GM20431 (cell line): ENCODE results near the gene PIK3CA.
"Not testable (repeated sequence)": the region's sequence is repeated elsewhere in the genome, so short reads cannot be mapped to it uniquely, and the experiment has no call there.

Source experiments
- in situ Hi-C: fragments of 300-500 bp; cut with MseI, MboI; formaldehyde crosslinking; loops from one replicate; pipeline ENCODE4 v1.15.0; 2020; ENCODE audit warnings: low sequenced_read_pairs; ENCODE audit not compliant: unreplicated experiment

Gene PIK3CA

DNA sequence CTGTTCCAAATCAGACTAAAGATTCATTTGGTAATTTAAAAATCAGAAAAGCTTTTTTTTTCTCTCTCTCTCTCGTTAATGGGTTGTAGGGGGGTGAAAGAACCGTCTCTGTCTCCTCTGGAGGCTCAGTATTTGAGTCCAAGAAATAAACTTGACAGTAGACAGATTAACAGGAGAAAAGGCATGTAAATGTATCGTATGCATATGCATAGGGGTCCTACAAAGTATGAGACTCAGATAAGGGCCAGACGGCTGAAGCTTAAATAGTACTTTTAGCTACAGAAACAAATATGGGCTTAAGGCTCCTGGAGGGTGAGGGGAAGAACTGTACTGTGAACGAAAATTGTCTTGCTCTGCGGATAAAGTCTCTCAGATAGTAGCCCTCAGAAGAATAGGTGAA, 42.4 kb downstream of the PIK3CA start:
- in situ Hi-C loops = no loop called here

- in situ Hi-C loops = no loop called here
Observed at GRCh38 chr3:179192542-179192941, 44.4 kb downstream of the PIK3CA start.

DNA sequence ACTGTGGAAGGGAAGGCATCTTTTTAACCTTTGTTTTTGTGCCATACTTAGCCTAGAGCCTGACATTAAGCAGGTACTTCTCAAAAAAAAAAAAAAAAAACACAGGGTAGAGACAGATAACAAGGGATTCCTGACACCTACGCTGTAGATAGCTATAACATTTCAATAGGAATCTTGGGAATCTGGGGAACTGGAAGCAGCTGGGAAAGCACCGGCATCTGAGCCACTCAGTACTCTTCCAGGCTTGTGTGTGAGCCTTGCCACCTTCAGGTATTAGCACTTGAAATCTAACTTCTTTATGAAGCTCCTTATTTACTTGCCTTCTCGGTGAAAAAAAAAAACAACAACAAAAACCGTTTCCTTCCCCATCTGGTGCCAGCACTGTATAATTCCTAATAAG, 46.8 kb downstream of the PIK3CA start:
- in situ Hi-C loops = no loop called here

DNA sequence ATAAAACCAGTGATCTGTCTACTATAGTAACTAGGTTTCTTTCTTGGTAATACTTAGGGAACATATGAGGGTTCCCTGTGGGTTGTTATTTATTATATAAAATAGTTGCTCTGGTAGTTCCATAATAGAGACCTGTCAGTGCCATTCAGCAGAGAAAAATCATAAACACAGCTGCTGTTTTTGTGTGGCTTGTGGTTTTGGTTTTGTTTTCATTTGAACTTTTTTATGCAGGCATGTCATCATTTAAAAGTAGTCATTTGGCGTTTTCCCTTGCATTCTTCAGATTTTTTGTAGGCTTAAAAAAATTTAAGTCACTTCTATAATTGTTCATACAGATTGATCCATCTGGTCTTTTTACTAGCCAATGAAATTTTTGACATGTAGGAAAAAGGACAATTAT, 47.9 kb downstream of the PIK3CA start:
- in situ Hi-C loops = no loop called here

- in situ Hi-C loops = no loop called here
Observed at GRCh38 chr3:179196700-179197099, 48.5 kb downstream of the PIK3CA start.

GRCh38 chr3:179200790-179201189, 52.6 kb downstream of the PIK3CA start:
- in situ Hi-C loops = no loop called here

DNA sequence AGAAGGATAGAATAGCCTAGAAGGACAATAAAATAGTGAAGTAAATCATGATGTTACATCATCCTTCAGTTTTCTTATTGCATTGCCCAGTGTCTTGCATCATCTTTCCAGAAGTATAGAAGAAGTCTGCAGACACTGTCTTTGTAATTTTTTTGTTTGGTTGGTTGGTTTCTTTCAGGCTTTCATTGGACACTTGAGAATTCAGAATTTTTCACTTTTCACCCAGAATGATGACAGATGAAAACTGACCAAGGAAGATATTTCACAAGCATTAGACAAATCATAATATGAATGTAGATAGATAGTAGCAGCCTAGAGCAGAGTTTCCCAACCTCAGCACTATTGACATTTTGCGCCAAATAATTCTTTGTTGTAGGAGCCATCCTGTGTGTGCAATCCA, 67.4 kb downstream of the PIK3CA start:
- in situ Hi-C loops = not testable (repeated sequence)

DNA sequence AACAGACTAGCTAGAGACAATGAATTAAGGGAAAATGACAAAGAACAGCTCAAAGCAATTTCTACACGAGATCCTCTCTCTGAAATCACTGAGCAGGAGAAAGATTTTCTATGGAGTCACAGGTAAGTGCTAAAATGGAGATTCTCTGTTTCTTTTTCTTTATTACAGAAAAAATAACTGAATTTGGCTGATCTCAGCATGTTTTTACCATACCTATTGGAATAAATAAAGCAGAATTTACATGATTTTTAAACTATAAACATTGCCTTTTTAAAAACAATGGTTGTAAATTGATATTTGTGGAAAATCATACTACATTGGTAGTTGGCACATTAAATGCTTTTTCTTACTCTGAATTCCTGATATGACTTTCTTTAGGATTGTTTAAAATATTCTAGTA, 70.1 kb downstream of the PIK3CA start:
- in situ Hi-C loops = not testable (repeated sequence)

GRCh38 chr3:179223548-179223947, 75.4 kb downstream of the PIK3CA start:
- in situ Hi-C loops = no loop called here

- in situ Hi-C loops = no loop called here
Observed at GRCh38 chr3:179224584-179224983, 76.4 kb downstream of the PIK3CA start.

DNA sequence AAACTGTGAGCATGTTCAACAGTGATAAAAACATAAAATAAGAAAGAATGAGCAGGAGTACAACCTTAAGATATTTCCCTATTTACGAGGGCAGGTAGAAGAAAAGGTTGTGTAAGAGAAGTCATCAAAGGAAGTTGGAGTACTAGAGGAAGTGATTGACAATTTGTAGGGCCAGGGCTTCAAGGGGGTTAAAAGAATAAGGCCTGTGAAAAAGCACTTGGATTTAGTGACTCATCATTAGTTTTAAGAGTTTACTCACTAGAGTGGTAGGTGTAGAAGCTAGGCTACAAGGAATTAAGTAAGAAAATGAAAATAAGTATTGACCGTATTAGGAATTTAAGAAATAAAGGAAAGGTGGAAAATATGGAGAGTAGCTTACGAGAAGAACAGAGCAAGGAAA, 79.2 kb downstream of the PIK3CA start:
- in situ Hi-C loops = no loop called here

GRCh38 chr3:179229177-179229576, 81.0 kb downstream of the PIK3CA start:
- in situ Hi-C loops = no loop called here

DNA sequence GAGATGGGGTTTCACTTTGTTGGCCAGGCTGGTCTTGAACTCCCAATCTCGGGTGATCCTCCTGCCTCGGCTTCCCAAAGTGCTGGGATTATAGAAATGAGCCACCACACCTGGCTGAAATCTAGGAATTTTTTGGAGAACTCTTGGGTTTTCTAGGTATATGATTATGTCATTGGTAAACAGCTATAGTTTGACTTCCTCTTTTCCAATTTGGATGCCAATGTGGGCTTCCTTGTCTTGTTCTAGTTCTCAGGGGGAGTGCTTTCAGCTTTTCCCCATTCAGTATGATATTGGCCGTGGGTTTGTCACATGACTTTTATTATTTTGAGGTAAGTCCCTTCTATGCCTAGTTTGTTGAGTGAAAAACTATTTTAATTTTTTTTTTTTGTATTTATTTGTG, 84.9 kb downstream of the PIK3CA start:
- in situ Hi-C loops = no loop called here

GRCh38 chr3:179234199-179234598, 86.0 kb downstream of the PIK3CA start:
- in situ Hi-C loops = no loop called here

DNA sequence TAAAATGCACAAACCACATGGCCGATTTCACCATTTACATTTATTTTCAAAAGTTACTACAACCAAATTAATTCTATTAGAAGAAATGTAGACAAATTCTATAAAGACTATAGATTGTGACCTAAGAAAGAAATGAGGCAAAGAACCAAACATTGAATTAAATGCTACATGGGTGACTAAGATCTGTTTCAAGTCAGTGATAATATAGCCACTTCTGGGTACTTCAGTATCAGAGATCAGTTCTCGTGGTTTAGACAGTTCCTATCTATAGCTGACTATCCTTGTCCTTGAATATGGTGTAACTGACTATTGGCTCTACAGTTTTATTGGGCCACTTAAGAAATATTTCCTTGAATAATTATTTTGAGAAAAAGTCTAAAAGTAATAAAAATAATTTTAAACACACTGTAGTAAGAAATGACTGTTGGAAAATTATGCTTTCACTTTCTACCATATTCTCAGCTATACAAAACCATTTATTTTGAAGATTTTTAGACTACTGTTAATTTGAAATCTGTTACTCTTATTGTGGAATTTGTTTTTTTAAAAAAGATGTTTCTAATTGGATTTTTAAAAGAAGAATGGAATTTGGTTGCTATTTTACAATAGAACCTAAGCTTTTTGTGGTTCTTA, 88.6 kb downstream of the PIK3CA start:
- in situ Hi-C loops = no loop called here

DNA sequence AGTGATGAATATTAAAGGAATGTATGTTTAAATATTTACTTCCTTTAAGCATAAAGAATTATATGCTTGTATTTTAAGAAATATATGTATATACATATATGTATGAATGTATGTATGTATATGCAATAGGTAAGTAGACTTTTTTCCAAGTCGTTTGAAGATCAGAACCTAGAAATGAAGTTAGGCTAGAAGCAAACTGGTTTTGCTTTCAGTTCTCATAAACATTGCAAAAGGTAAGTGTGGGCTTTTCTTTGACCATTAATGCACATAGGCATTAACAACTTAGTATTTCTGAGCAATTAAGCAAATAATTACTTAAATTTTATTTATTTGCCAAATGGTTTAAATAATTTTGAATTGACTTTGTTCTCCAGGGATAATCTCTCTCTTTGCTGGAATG, 92.1 kb downstream of the PIK3CA start:
- in situ Hi-C loops = not testable (repeated sequence)

DNA sequence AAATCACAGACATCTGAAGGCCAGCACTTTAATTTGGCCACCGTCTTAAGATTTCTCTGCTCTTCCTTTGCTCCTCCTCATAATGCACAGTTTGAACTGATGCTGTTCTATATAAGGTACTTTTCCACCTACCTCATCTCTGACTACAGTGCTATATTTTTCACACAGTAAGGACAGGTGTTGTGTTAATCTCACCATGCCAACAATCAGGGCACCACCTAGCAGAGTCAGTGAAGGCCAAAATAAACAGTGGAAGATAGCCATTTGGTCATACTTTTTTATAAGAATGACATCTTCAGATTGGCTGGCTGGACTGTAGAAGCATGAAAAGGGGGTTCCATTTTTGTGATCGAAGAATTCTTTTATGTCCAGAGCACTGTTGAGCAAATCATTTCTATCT, 94.7 kb downstream of the PIK3CA start:
- in situ Hi-C loops = not testable (repeated sequence)

DNA sequence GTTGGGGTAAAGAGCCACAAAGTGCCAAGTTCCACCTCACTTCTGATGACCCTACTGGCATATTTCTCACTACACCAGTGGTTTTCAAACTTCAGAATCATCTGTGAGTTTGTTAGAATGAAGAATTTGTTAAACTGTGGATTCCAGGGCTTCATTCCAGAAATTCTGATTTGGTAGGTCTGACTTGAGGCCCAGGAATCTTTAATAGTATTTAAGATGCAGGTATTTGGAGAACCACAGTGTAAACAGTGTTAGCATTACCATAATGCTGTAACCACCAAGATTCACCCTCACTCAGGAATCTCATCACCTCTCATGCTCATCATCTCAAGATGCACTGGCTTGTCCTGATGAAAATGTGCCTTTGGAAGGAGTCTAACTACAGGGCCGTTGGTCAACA, 96.7 kb downstream of the PIK3CA start:
- in situ Hi-C loops = no loop called here

GRCh38 chr3:179247289-179248015, 99.3 kb downstream of the PIK3CA start:
- in situ Hi-C loops = no loop called here

DNA sequence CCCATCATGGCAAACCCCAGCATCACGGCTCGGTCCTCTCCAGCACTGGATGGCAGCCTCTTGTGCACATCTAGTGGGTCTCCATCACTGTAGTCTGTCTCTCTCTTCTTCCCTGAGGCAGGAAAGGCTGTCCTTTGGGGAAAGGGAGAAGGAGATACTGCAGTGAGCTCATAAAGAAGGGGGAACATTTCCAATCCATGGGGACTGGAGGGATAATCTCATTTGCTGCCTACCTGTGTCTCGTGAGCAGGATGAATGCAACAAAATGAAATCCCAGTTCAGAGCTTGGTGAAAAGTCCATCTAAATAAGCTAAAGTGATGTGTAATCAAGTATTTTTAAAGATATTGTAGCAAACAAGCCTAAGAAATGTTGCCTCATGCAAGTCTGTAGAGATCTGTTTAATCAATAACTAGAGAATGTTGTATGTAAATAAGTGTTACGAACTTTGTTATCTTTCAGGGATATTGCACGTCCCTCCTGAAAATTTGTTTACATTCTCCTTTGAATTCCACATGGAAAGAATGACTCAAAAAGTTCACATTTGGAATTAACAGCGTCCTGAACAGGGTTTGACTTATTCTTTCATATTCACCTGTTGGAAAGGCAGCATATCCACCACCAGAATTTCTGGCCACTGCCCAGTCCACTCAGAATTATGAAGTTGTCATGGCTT, 102.8 kb downstream of the PIK3CA start, which contains the start of gene KCNMB3:
KCNMB3 (minus strand) TSS at position 312 of the 674 bp plus-strand sequence; CDS start at position 188, 124 bp downstream.
- in situ Hi-C loops = no loop called here

- in situ Hi-C loops = no loop called here
Observed at GRCh38 chr3:179256813-179257212, 108.7 kb downstream of the PIK3CA start.
